K562 (cell line): ENCODE results near the gene CCDC18. TPM values are rescaled to one million over a fixed set of nuclear protein-coding genes. Genes with fewer than 3 reads are reported as not detected.

Experiments used
- CREM ChIP-seq: IDR thresholded peaks from 2 replicates; pipeline ENCODE4 v1.6.1; 2014; ENCODE audit warnings: antibody characterized with exemption, low read depth
- GABPA ChIP-seq: fragments of 200-800 bp; sonication (Bioruptor generic); conservative IDR thresholded peaks from 2 replicates; pipeline ENCODE4 v1.6.1; 2016; ENCODE audit warnings: low read depth, missing genetic modification characterization, missing compliant biosample characterization
- GATA2 ChIP-seq: sonication (generic); formaldehyde crosslinking; IDR thresholded peaks from 2 replicates; pipeline ENCODE4 v1.4.0; 2020; ENCODE audit warnings: mild to moderate bottlenecking, missing genetic modification reagents
- LCOR ChIP-seq: sonication (generic); formaldehyde crosslinking; IDR thresholded peaks from 2 replicates; pipeline ENCODE4 v1.8.0; 2022; ENCODE audit warnings: mild to moderate bottlenecking, missing genetic modification reagents
- NCOA1 ChIP-seq: fragments of 450-650 bp; IDR thresholded peaks from 2 replicates; pipeline ENCODE4 v1.6.1; 2016; ENCODE audit warnings: low read depth
- NCOA4 ChIP-seq: fragments of 450-650 bp; IDR thresholded peaks from 2 replicates; pipeline ENCODE4 v1.6.1; 2018; ENCODE audit warnings: mild to moderate bottlenecking; ENCODE audit not compliant: partially characterized antibody
- NFE2L1 ChIP-seq: fragments of 450-650 bp; IDR thresholded peaks from 2 replicates; pipeline ENCODE4 v1.6.1; 2016; ENCODE audit warnings: missing genetic modification characterization, low read depth, mild to moderate bottlenecking, missing compliant biosample characterization, moderate library complexity, borderline replicate concordance
- RBM17 ChIP-seq: fragments of 200-400 bp; formaldehyde crosslinking; IDR thresholded peaks from 2 replicates; pipeline ENCODE4 v1.6.1; 2017; ENCODE audit warnings: low read depth, mild to moderate bottlenecking, low read length, borderline replicate concordance
- RUNX1 ChIP-seq: sonication (generic); IDR thresholded peaks from 2 replicates; pipeline ENCODE4 v1.6.1; 2016; ENCODE audit warnings: antibody characterized with exemption, low read depth
- SNRNP70 ChIP-seq: fragments of 200-400 bp; formaldehyde crosslinking; optimal IDR thresholded peaks from 2 replicates; pipeline ENCODE3; 2017; ENCODE audit warnings: low read depth, low read length
- SUPT5H ChIP-seq: fragments of 450-650 bp; IDR thresholded peaks from 2 replicates; pipeline ENCODE4 v1.6.1; 2016
- TAF1 ChIP-seq: IDR thresholded peaks from 2 replicates; pipeline ENCODE4 v1.6.1; 2011; ENCODE audit warnings: mild to moderate bottlenecking, low read length, moderate library complexity; ENCODE audit not compliant: insufficient read depth, control insufficient read depth, severe bottlenecking; ENCODE audit errors: extremely low read depth
- ZFX ChIP-seq: sonication (generic); formaldehyde crosslinking; IDR thresholded peaks from 2 replicates; pipeline ENCODE4 v1.8.0; 2022; ENCODE audit warnings: mild to moderate bottlenecking, missing genetic modification reagents, moderate library complexity
- ZNF124 ChIP-seq: sonication (generic); formaldehyde crosslinking; IDR thresholded peaks from 2 replicates; pipeline ENCODE4 v1.8.1; 2022; ENCODE audit warnings: missing genetic modification reagents
- ZNF224 ChIP-seq: sonication (generic); formaldehyde crosslinking; IDR thresholded peaks from 2 replicates; pipeline ENCODE4 v1.8.0; 2022; ENCODE audit warnings: mild to moderate bottlenecking, missing genetic modification reagents
- ZNF436 ChIP-seq: fragments of 250-450, 450-650 bp; sonication (Bioruptor Pico); formaldehyde crosslinking; IDR thresholded peaks from 2 replicates; pipeline ENCODE4 v1.7.0; 2020; ENCODE audit warnings: mild to moderate bottlenecking
- ZNF766 ChIP-seq: fragments of 200-800 bp; sonication (Bioruptor generic); conservative IDR thresholded peaks from 2 replicates; pipeline ENCODE4 v1.6.1; 2016; ENCODE audit warnings: missing genetic modification characterization, missing compliant biosample characterization
- polyA plus RNA-seq, 8 experiments: library from polyadenylated mRNA; depleted of rRNA in 4 of 8; stranded (reverse) in 5 of 8; unstranded in 3 of 8; fragments of >200 nt; fragmentation: Nextera tagmentation in 2 of 8; fragmentation: Illumina TruSeq in 1 of 8; extraction: Ambion mirVana in 2 of 8; extraction: Trizol in 1 of 8; gene quantifications; 2 replicates each; pipeline versions ENCODE4 v1.2.1 to v1.2.3, GENCODE V29; 2011 to 2014; ENCODE audit warnings: inconsistent platforms in 1 of 8, missing spikeins in 1 of 8
- total RNA-seq, 7 experiments: library from RNA; depleted of rRNA in 6 of 7; stranded (reverse); fragments of >200 nt in 6 of 7; fragmentation: Illumina TruSeq in 2 of 7; extraction: Trizol in 2 of 7; gene quantifications; 2 replicates each; pipeline versions ENCODE4 v1.2.1 to v1.2.3, GENCODE V29; 2011 to 2021; ENCODE audit warnings: low replicate concordance in 1 of 7
- TF ChIP-seq, protein P1 (sequence below), 3 experiments: IDR thresholded peaks in 2 of 3; conservative IDR thresholded peaks in 1 of 3; 2 replicates each; pipeline ENCODE4 v1.5.1; 2011 to 2012; ENCODE audit warnings: low read length in 3 of 3, mild to moderate bottlenecking in 3 of 3, control low read depth in 2 of 3, improper control_type of control experiment in 1 of 3, inconsistent platforms in 1 of 3, low read depth in 1 of 3, mixed read lengths in 1 of 3, moderate library complexity in 1 of 3; ENCODE audit not compliant: insufficient read depth in 2 of 3
- TF ChIP-seq, protein P2 (sequence below): sonication (generic); formaldehyde crosslinking; IDR thresholded peaks from 2 replicates; pipeline ENCODE4 v1.8.0; 2023; ENCODE audit warnings: missing genetic modification reagents, mild to moderate bottlenecking, borderline replicate concordance

The CCDC18 gene
- total and polyA plus RNA-seq, 9 of the 15 experiments (the other 6 are each of a cell fraction or from before 2014, with no cell fraction given), result 19.5 to 34.2 (median 24.3) TPM

DNA sequence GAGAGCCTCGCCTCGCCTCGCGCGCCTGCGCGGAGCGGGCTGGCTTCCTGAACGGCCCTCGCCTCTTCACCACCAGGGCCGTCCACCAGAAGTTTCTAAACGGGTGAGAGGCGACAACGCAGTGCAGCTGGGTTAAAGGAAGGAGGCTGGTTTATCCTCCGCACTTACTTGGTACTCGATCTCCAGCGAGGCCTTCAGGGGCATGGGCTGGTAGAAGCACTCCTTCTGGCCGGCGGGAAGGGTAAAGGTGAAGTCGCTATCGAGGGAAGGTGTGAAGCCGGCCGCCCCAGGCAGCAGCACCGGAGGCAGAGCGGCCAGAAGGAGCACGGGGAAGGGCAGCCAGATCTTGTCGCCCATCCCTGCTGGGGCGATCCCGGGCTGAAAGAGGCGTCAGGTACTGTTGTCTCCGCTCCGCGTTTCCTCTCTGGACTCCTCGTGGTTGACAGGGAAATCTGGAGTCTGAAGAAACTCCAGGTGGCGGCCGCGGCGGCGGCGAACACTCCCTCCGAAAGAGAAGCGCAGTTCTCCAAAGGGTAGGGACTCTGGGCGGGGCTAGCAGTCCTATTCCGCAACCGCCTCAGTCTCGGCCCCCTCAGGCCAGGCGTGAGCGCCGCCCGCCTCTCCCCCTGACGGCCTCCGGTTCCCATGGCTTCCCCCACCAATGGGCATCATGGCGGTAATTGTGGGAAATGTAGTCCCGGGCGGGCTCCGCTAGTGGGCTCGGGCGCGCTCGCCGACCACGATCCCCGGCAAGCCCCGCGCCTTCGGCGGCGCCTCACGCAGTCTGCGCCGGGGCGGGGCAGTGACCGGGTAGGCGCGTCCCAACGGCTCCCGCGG lies 420 bp upstream of the CCDC18 start, which contains the start of gene TMED5 (continued):
- TF ChIP-seq, protein P1, sequence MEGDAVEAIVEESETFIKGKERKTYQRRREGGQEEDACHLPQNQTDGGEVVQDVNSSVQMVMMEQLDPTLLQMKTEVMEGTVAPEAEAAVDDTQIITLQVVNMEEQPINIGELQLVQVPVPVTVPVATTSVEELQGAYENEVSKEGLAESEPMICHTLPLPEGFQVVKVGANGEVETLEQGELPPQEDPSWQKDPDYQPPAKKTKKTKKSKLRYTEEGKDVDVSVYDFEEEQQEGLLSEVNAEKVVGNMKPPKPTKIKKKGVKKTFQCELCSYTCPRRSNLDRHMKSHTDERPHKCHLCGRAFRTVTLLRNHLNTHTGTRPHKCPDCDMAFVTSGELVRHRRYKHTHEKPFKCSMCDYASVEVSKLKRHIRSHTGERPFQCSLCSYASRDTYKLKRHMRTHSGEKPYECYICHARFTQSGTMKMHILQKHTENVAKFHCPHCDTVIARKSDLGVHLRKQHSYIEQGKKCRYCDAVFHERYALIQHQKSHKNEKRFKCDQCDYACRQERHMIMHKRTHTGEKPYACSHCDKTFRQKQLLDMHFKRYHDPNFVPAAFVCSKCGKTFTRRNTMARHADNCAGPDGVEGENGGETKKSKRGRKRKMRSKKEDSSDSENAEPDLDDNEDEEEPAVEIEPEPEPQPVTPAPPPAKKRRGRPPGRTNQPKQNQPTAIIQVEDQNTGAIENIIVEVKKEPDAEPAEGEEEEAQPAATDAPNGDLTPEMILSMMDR (IDR thresholded peaks at IDR 0.05 in 2 of 3, conservative IDR thresholded peaks at IDR 0.05 in 1 of 3; ENCODE audit: insufficient read depth in 2 of 3, low read depth in 1 of 3, low read length in 3 of 3), result 0 out of 6 replicates have a peak, but pooled peaks of 1 of the 3 experiments have one; percentile 23
- no peak for TF ChIP-seq ZNF224
- no peak for TF ChIP-seq GABPA (tag)
- peak; percentile 92 for TF ChIP-seq CREM
- no peak for TF ChIP-seq ZNF766
- peak; percentile 71; the same call in 1 of the 2 replicates for TF ChIP-seq LCOR (CRISPR knock-in tag)
- TF ChIP-seq RUNX1, result no peak
- TF ChIP-seq SNRNP70, result no peak
- TF ChIP-seq NCOA4, result no peak
- peak; percentile 85 for TF ChIP-seq ZFX (CRISPR knock-in tag)
- TF ChIP-seq, protein P2, sequence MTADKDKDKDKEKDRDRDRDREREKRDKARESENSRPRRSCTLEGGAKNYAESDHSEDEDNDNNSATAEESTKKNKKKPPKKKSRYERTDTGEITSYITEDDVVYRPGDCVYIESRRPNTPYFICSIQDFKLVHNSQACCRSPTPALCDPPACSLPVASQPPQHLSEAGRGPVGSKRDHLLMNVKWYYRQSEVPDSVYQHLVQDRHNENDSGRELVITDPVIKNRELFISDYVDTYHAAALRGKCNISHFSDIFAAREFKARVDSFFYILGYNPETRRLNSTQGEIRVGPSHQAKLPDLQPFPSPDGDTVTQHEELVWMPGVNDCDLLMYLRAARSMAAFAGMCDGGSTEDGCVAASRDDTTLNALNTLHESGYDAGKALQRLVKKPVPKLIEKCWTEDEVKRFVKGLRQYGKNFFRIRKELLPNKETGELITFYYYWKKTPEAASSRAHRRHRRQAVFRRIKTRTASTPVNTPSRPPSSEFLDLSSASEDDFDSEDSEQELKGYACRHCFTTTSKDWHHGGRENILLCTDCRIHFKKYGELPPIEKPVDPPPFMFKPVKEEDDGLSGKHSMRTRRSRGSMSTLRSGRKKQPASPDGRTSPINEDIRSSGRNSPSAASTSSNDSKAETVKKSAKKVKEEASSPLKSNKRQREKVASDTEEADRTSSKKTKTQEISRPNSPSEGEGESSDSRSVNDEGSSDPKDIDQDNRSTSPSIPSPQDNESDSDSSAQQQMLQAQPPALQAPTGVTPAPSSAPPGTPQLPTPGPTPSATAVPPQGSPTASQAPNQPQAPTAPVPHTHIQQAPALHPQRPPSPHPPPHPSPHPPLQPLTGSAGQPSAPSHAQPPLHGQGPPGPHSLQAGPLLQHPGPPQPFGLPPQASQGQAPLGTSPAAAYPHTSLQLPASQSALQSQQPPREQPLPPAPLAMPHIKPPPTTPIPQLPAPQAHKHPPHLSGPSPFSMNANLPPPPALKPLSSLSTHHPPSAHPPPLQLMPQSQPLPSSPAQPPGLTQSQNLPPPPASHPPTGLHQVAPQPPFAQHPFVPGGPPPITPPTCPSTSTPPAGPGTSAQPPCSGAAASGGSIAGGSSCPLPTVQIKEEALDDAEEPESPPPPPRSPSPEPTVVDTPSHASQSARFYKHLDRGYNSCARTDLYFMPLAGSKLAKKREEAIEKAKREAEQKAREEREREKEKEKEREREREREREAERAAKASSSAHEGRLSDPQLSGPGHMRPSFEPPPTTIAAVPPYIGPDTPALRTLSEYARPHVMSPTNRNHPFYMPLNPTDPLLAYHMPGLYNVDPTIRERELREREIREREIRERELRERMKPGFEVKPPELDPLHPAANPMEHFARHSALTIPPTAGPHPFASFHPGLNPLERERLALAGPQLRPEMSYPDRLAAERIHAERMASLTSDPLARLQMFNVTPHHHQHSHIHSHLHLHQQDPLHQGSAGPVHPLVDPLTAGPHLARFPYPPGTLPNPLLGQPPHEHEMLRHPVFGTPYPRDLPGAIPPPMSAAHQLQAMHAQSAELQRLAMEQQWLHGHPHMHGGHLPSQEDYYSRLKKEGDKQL (CRISPR knock-in tag), result no peak
- no peak for TF ChIP-seq NFE2L1 (tag)
- peak; percentile 16; the same call in 1 of the 2 replicates for TF ChIP-seq GATA2 (CRISPR knock-in tag)
- no peak for TF ChIP-seq ZNF124 (CRISPR knock-in tag)
- peak; percentile 59 for TF ChIP-seq TAF1
- no peak for TF ChIP-seq ZNF436 (CRISPR knock-in tag)
- TF ChIP-seq NCOA1, result 0 out of 2 replicates have a peak, but pooled peaks have one; percentile 18
- TF ChIP-seq SUPT5H, result peak; percentile 80
- no peak for TF ChIP-seq RBM17
